ENCODE measurements around the gene RAP1GAP2.

RAP1GAP2 gene

DNA sequence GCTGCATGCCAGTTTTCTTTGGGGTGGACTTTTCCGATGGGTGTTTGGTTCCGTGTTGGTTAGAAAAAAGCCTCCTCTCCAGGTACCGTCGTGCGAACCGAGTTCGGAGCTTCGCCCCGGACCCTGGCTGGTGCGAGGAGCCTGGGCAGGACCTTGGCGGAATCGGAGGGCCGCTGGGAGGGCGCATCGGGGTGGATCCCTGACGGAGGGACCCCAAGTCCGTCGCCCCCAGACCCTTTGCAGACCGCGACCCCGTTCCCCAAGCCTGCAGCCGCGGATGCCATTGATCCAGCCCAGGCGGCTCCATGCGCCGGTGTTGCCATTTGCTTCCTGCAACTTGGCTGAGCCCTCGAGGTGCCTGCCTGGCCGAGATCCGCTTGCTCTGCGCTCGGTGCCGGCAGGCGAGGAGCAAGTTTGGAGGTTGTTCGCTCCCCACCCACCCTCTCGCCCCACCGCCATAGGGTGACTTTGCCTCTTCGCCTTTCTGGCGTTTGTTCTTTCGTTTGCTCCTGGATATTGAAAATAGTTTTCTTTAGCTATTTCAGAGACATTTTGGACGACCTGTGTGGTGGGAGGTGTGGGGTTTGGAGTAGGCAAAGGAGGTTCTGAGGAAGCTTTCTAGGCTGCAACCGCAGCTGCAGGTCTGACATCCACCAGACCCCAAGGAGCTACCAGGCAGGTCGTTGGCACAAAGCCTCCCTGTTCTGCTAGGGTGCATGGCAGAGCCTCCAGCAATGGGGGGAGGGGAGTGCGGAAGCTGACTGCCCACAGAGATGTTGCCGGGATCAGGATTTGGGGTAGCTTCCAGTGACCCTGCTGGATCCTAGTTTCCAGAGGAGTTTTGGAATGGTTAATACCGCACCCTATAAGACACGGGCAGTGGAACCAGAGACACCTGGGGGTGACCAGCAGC is 58.2 kb downstream of the RAP1GAP2 start:
- peak; percentile 21 to 59 (median 38) for DNase-seq

DNA sequence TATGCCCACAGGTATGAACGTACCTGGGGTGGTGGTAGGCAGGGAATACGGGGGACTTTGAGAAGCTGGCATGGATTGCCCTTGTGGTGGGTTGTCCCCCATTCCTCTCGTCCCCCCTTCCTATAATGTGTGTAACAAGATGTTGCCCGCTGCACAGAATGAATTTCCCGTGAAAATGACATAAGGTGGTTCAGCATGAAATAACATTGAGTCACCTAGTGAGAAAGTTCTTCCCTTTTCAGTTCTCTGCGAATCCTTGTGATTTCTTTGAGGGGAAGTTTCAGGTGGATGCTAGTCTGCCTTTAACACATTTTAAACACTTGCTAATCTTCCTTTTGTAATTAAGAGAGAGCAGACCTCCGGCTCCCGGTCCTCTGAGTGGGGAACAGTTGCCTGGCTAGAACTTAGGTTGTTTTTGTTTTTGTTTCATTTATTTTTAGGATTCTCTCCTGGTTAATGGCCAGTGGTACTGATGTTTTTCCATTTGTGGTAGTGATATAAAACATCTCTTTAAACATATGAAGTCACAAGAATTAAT is 58.9 kb downstream of the RAP1GAP2 start:
- DNase-seq, result no peak

DNA sequence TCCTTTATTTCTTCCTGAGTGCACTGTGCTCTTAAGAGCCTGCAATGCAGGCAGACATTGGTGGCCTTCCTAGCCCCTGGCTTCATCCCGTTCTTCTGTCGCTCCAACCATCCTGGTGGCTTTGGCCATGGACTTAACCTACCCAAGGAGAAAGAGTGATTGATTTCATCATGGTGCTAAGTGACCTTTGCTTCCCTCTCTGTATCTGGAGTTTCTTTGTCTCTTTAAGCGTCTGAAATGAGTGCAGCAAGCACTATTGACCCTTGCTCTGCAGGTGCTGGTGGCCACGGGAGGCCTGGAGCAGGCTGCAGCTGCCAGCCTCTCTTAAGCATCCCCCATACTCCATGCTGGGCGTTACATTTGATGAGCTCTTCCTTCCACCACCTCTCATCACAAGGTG is 60.5 kb downstream of the RAP1GAP2 start:
- peak; percentile 5 to 57 (median 14) for DNase-seq

DNA sequence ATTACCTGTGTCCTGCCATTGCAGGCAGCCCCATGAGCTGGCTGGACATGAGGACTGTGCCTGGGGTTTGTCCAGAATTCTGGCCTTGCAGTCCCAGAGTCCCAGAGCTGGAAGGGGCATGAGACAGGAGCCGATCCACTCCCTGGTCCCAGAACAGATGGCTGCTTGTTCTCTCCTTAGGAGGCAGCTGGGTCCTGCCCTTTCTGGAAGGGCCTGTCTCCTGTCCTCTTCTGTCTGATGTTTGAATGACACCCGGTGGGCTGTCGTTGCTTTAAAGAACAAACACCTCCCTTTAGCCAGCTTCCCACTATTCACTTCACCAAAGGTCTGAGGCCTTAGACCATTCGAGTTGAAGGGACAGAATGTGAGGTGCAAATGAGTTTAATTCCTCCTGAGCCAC is 63.8 kb downstream of the RAP1GAP2 start:
- no peak for DNase-seq

DNA sequence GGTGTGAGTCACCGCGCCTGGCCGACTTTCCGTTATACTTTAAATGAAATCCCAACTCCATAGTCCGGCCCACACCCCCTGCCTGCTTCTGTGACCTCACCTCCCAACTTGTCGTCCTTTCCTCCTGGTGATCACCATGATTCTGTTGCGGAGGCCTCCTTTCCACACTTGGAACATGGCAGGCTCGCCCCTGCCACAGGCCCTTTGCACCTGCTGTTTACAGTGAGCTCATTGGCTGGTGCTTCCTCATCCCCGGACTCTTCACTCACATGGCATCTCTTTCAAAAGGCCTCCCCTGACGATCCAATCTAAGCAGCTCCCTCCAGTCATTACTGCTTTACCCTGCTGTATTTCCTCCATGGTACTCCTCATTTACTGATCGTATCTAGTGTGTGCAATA is 64.6 kb downstream of the RAP1GAP2 start:
- no peak for DNase-seq

DNA sequence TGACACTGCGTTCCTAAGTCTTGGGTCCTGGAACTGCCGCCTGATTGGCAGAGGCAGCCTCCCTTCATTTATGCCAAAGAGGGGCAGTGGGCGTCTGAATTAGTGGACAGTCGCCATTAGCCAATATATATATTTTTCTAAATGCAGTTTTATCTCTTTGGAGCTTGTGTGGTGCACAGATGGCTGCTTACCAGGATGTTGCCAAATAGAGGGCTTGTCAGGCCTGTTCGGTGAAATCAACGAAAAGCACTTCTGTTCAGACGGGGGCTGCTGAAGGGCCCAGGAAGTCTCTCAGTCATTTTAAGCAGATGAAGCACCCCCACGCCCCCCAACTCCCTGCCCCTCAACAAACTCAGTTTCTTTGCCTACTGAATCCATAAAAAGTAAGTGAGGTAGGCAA is 66.0 kb downstream of the RAP1GAP2 start:
- no peak for DNase-seq

DNA sequence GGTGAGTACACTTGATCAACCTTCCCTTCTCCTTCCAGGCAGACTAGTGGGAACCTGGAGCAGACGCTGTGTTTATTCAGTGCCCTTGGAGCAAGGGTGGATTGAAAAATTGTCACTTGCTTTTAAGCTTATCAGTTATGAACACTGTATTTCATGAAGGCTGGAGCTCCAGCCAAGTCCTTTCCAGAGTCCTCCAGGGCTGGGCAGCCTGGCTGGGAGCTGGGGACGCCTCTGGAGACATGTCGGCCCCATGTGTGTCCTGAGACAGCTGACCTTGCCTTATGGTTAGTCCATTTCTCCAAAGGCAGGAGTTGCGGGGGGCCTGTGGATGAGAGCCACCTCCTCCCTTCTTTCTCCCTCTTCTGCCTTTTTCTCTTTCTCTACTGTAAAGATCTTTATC is 67.0 kb downstream of the RAP1GAP2 start:
- no peak for DNase-seq

DNA sequence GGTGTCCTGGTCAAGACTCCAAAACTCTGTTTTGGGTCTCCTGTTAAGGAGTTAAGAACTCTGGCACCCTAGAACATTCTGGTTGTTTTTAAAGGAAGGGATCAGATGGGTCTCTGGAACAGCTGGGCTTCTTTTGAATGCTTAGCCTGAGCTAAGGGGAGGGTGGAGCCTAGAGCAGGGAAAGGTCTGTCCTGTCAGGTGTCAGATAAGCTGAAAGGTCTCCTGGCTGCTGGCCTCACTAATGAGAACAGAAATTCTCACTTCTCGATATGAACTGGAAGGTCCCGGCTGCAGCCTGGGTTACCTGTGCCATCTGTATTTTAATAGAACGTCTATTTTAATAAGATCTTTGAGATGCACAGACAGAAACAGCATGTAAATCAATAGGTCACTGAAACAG is 69.0 kb downstream of the RAP1GAP2 start:
- no peak for DNase-seq

DNA sequence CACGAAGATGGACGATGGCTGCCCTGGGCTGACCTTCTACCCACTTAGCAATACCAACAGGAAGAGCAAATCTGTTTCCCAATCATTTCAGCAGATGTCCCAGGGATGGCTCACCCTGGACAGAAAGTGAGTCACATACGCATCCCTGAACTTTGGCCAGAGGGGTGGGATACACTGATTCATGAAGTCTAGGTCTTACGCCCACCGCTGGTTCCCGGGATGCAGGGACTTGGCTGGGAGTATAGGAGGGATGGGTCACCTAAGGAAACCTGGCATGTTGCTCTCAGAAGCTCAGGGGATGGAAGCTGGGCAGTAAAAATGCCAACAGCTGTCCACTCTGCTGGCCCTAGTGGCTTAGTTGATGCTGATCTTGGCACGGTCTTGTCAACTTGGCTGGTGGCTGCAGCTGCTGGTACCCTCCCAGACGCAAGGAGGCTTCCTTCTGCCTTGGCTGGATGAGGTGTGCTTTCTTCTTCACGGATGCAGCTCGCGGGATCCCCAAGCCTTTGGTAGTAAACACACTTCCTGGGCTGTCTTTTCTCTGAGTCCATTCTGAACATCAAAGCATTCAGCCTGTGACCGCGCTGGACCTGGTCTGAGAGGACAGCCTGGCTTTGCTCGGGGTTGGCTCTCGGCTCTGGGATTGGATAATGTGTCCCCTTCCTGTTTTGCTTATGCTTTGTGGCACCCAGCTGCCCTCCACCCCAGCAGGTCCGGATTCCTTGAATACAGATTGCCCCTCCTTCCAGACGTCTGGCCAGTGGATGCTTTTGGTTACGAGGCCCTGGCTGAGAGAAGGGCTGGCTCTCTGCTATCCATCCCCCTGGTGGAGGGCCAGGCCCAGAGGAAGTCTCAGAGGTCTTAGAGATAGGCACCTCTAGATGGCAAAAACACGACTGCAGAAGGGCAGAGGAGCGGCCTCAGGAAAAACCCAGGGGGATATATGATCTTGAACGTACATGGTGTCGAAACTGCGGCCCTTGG is 71.5 kb downstream of the RAP1GAP2 start:
- DNase-seq, result no peak

DNA sequence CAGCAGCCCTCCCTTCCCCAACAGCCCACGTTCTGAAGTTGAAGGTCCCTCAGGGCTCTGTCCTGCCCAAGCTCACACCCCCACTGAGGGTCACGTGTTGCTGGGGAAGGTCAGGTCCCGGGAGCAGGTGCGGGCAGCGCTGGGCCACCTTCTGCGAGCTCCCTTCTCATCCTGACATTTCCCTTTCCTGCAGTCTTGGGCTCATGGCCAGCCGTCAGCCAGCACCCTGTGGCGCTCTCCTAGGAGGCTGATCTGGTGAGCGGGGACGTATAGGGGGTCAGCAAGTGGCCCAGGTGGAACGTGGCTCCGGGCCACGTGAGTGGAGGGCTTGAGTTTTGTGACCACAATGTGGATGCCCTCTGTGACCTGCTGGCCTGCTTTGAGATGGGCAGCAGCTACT is 73.4 kb downstream of the RAP1GAP2 start:
- DNase-seq, result no peak

DNA sequence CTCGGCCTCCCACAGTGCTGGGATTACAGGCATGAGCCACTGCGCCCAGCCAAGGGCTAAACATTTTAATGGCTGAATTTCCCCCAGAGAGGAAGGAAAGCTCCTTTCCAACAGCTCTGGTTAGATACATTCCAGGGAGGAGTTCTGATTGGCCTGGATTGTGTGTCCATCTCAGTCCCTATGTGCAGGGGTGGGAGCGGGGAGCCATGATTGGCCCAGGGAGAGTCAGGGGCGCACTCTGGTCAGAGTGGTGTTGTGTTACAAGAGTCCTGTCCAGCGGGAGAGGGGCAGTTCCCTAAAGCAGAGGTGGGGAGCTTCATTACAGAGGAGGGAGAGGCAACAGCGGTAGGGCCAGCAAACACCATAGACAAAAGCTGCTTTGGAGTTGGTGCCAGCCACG is 75.0 kb downstream of the RAP1GAP2 start:
- DNase-seq, result no peak

DNA sequence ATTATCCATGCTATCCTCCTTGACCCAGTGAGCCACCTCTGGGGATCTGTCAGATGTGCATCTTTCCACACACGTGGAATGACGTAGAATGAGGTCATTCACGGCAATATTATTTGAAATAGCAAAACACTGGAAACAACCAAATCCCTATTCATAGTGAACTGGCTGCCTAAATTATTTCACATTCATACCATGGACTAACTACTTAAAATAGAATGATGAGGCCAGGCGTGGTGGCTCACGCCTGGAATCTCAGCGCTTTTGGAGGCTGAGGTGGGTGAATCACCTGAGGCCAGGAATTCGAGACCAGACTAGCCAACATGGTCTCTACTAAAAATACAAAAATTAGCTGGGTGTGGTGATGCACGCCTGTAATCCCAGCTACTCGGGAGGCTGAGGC is 75.5 kb downstream of the RAP1GAP2 start:
- DNase-seq, result no peak

DNA sequence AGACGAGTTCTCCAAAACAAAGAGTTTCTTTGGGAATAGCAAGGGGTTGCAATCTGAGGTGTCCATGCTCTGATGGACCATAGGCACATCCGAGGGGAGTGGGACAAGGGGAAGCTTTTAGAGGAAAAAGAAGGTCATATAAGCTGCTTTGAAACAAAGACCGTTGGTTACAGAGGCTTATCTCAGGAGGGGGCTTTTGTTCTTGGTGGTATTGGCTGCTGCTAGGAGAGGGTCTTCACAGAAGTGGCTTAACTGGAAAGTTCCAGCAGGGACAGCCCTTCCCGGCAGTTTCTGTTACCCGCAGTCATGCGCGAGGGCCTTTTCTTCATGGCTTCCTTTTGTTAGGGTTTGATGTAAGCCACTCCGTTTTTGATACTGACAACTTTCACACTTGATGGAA is 76.0 kb downstream of the RAP1GAP2 start:
- DNase-seq, result no peak

DNA sequence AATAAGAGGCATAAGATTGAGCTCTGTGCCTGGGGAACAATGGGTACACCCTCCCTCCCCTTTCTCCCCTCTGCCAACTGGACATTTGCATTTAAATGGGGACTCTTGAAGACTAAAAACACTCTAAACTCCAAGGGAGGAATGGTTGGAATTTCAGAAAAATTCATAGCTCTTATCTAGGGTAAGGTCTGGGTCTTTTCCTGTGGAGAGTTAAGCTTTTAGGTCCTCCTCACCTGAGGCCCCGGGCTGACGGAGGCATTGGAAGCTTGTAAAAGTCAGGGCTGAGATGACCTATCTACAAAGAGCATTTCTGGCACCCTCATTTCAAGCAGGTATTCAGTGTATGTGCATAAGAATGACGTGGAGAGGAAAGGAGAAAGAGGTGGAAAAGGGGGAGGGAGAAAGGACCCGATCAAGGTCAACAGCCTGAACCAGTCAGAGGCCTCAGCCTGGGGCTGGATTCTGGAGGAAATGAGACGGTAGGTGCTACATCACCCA is 78.0 kb downstream of the RAP1GAP2 start:
- DNase-seq, result no peak

DNA sequence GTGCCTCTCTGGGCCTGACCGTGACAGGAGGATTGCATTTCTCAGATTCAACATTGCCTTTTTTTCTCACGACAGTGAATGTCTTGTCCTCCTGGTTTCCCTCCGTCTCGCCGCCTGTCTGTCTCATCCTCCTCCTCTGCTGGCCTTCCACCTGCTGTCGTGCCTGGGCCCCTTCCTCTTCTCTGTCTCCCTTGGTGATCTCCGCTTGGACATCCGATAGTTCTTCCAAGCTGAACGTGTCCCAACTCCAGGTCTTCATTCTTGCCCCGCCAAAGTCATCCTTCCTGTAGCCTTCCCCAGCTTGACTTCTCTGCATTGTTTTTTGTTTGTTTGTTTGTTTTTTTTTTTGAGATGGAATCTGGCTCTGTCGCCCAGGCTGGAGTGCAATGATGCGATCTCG is 79.4 kb downstream of the RAP1GAP2 start:
- no peak for DNase-seq

DNA sequence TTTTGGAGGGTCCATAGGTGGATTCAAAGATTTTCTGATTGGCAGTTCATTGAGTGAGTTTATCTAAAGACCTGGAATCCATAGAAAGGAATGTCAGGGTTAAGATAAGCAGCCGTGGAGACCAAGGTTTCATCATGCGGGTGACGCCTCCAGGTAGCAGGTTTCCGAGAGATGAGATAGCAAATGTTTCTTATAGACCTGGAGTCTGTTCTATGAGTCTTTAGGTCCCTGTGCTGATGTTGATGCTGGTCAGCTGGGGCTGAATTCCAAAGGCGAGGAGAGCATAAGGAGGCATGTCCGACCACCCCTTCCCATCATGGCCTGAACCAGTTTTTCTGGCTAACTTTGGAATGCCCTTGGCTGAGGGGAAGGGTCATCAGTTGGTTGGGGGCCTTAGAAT is 80.2 kb downstream of the RAP1GAP2 start:
- DNase-seq, result no peak

DNA sequence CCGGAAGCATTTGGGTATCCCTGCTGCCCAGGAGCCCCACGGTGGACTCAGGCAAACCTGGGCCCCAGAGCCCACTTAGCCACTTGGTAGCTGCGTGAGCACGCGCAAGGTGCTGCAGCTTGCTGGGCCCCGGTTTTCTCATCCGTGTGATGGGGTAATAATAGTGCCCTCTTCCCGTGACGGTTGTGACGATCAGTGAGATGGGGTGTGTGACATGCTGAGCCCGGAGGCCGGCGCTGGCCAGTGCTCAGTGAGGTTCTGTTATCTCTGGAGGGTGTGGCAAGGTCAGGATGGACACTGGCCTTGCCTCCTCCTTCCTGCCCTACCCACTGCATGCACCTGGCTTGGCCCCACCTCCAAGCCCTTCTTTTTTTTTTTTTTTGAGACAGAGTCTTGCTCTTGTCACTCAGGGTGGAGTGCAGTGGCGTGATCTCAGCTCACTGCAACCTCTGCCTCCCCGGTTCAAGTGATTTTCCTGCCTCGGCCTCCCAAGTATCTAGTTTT is 82.6 kb downstream of the RAP1GAP2 start:
- DNase-seq, result no peak

DNA sequence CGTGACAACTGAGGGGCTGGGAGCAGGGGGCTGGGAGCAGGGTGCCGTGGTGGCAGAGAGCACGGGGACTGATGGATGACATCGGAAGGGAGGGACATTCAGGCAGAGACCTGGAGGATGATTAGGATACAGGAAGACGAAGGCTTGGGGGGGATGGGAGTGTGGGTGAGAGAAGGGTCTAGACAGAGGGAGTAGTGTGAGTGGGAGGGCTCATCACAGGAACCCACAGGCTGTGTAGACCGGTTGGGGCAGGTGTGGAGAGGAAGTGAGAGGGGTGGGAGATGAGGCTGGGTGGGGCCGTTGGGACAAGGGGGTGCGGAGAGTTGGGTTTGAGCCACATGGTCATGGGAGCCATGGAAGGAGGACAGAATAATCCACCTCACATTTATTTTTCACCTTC is 83.8 kb downstream of the RAP1GAP2 start:
- no peak for DNase-seq

DNA sequence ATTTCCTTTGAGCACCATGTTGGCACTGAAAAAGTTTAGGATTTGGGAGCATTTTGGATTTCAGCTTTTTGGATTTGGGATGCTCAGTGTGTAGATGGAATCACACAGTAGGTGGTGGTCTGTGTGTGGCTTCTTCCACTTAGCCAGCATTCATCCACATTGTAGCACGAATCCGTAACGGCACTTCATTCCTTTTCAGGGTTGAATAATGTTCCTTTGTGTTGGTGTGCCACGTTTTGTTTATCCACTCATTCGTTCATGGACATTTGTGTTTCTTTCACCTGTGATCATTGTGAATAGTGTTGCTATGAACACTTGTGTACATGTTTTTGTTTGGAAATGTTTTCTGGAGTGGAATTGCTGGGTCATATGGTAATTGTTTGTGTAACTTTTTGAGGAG is 85.1 kb downstream of the RAP1GAP2 start:
- DNase-seq, result no peak

DNA sequence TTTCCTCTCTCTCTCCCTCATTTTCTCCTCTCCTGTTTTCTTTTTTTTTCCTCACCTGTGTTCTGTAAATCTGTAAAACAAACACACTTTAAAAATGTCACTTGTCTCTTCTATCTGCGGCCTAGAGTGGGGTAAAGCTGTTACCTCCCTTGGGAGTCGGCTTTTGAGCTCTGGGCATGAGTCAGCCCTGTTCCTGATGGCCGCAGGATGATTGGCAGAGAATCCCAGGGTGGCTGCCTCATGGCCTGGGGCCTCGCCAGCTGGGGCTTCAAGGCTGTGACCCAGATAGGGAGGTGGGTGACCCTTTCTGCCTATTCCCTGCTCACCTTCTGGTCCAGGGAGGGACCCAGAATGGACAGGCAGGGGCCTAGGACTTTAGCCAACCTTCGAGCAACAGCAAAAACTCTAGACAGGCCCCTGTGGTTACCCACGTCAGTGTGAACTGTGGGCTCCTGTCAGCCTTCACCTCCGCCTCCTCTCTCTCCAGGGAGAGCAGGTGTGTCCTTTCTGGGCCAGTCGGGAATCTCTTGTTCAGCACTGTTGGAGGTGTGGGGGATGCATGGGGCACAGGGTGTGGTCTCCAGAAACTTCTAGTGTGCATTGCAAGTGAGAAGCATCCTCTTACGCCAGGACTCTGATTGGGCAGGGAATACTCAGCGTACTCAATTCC is 87.4 kb downstream of the RAP1GAP2 start:
- peak; percentile 44 to 73 (median 49) for DNase-seq

DNA sequence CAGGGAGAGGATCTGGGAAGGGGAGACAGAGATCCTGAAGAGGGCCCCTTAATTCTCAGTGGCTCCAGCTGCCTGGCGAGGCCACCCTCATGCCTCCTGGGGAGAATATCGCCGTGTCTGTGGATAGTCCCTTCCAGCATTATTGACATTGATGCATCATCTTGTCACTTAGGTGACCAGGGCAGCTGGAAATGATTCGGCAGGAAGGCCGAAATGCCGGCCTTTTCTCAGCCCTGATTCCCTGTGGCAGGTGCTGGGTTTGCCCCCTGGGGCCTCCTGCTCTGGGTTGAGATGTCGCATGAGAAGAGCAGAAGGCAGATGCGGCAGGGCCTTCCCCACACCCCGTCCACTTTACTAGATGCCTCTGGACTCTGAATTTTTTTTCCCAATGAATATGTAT is 89.5 kb downstream of the RAP1GAP2 start:
- peak; percentile 23 to 79 (median 30) for DNase-seq

DNA sequence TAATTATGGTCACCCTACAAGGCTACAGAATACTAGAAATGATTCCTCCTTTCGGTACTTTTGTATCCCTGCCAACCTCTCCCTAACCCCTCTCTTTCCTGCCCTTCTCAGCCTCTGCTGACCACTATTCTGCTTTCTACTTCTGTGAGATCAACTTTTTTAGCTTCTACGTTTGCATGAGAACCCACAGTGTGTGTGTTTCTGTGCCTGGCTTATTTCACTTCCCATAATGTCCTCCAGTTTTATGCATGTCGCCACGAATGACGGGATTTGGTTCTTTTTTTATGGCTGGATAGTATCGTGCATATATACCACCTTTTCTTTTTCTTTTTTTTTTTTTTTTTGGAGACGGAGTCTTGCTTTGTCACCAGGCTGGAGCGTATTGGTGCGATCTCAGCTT is 92.1 kb downstream of the RAP1GAP2 start:
- no peak for DNase-seq

DNA sequence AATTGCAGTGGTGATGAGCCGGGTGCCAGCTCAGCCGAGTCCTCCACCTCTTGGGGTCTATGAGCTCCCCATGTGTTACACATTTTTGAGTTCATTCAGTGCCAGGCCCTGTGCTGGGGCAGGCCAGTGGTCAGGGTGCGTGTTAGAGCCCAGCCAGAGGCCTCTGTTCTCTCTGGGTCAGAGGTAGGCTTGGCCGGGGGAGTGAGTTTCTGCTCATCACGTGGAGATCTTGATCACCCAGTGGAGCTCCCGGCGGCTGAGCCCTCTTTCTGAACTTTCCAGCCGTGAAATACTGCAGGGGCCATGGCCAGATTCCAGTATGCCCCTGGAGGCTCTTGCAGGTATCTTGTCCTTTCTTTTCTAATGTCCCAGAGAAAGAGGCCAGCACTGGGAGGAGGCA is 93.0 kb downstream of the RAP1GAP2 start:
- no peak for DNase-seq

All from NCI-H1417 (cell line).